Fibroblast of pulmonary artery (primary cell): ENCODE results near the gene CEP85.
A peak's percentile ranks its signal among the peaks of the same experiment; 100 is the strongest.

Source experiments
- DNase-seq: peaks from one replicate; pipeline ENCODE4 v3.0.0-alpha.2; 2010; ENCODE audit warnings: low read depth
- H3K4me3 ChIP-seq: replicated peaks from 2 replicates; pipeline ENCODE4 v1.5.1; 2011; ENCODE audit warnings: low read depth, mild to moderate bottlenecking, control low read depth, low read length, moderate library complexity
- TF ChIP-seq, protein P1 (sequence below): IDR thresholded peaks from 2 replicates; pipeline ENCODE4 v1.5.1; 2011; ENCODE audit warnings: mild to moderate bottlenecking, control low read depth, low read length, inconsistent platforms; ENCODE audit errors: missing control alignments

CEP85 gene

DNA sequence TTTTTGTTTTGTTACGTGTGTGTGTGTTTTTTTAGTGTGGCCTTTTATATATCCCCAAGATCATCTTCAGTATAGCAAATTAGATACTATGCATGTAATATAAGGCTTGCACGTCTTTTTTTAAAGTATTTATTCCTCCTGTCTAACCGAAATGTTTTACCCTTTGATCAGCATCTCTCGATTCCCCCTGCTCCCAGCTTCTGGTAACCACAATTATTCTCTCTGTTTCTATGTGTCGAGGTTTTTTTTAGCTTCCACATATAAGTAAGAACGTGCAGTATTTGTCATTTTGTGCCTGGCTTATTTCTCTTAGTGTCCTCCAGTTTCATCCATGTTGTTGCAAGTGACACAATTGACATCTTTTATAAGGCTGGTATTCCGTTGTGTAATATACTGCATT is 18.7 kb downstream of the CEP85 start:
- H3K4me3 ChIP-seq = no peak overlapping the region
- no peak for DNase-seq
- TF ChIP-seq, protein P1, sequence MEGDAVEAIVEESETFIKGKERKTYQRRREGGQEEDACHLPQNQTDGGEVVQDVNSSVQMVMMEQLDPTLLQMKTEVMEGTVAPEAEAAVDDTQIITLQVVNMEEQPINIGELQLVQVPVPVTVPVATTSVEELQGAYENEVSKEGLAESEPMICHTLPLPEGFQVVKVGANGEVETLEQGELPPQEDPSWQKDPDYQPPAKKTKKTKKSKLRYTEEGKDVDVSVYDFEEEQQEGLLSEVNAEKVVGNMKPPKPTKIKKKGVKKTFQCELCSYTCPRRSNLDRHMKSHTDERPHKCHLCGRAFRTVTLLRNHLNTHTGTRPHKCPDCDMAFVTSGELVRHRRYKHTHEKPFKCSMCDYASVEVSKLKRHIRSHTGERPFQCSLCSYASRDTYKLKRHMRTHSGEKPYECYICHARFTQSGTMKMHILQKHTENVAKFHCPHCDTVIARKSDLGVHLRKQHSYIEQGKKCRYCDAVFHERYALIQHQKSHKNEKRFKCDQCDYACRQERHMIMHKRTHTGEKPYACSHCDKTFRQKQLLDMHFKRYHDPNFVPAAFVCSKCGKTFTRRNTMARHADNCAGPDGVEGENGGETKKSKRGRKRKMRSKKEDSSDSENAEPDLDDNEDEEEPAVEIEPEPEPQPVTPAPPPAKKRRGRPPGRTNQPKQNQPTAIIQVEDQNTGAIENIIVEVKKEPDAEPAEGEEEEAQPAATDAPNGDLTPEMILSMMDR = no peak

DNA sequence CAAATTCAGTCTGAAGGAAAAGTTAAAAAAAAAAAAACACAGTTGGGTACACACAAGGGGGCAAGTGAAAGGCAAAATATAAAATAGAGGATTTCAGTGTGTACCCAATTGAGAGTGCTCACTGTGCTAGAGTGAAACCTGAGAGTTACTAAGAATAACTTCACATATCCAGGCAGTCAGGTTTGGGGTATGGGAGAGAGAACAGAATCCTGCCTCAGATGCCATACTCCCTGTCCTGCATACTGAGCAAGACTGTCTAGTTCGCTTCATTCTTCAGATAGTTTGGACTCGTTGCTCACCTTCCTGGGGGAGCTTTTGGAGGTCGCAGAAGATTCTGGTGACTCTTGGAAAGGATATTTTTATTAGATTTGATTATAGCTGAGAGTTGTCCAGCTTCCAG is 20.4 kb downstream of the CEP85 start:
- TF ChIP-seq, protein P1 = no peak
- no peak overlapping the region for H3K4me3 ChIP-seq
- DNase-seq = no peak

DNA sequence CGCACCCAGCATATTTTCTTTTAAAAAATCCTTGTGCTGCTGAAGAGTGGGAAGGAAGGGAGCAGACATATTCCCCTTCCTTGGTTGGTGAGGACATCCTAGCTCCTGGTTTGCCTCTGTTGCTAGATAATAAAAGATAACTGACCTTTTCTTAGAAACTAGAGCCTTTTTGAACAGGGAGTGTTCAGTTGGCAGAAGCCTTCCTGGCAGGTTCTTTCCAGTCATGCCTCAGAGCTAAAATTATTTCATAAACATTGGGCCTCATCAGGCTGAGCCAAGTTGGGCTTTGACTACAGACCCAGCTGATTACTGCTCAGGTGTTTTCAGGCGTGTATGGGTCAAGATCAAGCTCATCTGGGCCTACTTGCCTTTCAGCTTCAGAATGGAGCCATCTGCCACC is 23.2 kb downstream of the CEP85 start:
- no peak for DNase-seq
- TF ChIP-seq, protein P1 = no peak

DNA sequence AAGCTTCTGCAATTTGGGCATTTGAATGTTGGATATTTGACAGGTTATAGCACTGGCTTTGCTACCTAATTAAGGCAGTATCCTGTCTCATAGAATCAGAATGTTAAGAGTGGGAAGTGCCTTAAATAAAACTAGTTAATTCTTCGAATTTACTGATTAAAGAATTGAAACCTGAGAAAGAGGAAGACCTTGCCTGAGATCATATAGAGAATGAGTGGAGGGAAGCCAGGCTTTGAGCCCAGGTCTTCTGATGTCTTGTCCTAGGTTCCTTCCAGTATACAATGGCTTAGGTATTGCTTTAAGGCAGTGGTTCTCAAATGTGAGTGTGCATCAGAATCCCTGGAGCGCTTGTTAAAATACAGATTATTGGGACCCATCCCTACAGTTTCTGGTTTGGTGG is 25.0 kb downstream of the CEP85 start:
- DNase-seq = no peak
- TF ChIP-seq, protein P1 = no peak

More for the DNA sequence above, 23.2 kb downstream of the CEP85 start:
- no peak overlapping the region for H3K4me3 ChIP-seq

DNA sequence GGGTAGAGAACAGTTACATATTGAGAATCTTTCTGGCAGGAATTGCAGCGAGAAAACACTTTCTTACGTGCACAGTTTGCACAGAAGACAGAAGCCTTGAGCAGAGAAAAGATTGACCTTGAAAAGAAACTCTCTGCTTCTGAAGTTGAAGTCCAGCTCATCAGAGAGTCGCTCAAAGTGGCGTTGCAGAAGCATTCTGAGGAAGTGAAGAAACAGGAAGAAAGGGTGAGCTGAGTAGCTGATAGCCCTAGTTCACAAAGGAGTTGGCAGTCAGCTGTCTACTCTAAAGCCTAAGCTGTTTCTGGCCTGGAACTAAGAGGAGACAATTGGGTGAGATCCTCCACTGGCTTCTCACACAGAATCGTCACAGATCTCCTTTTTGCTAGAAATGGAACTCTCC is 25.6 kb downstream of the CEP85 start:
- DNase-seq = peak; percentile 41
- no peak overlapping the region for H3K4me3 ChIP-seq
- TF ChIP-seq, protein P1 = no peak

More for the DNA sequence above, 25.0 kb downstream of the CEP85 start:
- H3K4me3 ChIP-seq = no peak overlapping the region

- DNase-seq = no peak
- H3K4me3 ChIP-seq = no peak overlapping the region
- TF ChIP-seq, protein P1 = no peak
Measured at GRCh38 chr1:26263212-26263611, 29.2 kb downstream of the CEP85 start.

GRCh38 chr1:26265405-26265804 is 31.4 kb downstream of the CEP85 start:
- DNase-seq = no peak
- TF ChIP-seq, protein P1 = no peak
- no peak overlapping the region for H3K4me3 ChIP-seq
